Activated CD4-positive, alpha-beta memory T cell treated with anti-CD3 and anti-CD28 coated beads for 36 hours (primary cell): ENCODE measurements around the gene QRICH1. TPM values are rescaled to one million over a fixed set of nuclear protein-coding genes. Genes with fewer than 3 reads are reported as not detected.

Experiments
- CTCF ChIA-PET: fragments of 350-600 bp; sonication (Branson Sonifier 250); formaldehyde crosslinking; loops from one replicate; lab custom pipeline; 2021; ENCODE audit warnings: antibody characterized with exemption, inconsistent platforms; lab: Charles Lee
- POLR2A ChIA-PET: fragments of 350-600 bp; sonication (Branson Sonifier 250); formaldehyde crosslinking; loops from one replicate; lab custom pipeline; 2021; ENCODE audit warnings: antibody characterized with exemption; lab: Charles Lee
- DNase-seq: peaks from one replicate; pipeline ENCODE4 v3.0.0-alpha.2; 2020
- H3K27ac Mint-ChIP-seq: one replicate; pipeline ENCODE4 v1.8.0; 2021; ENCODE audit warnings: mixed read lengths
- H3K27me3 Mint-ChIP-seq: one replicate; pipeline ENCODE4 v1.8.0; 2021; ENCODE audit warnings: mixed read lengths
- H3K36me3 Mint-ChIP-seq: one replicate; pipeline ENCODE4 v1.8.0; 2021; ENCODE audit warnings: mixed read lengths
- H3K4me1 Mint-ChIP-seq: one replicate; pipeline ENCODE4 v1.8.0; 2021; ENCODE audit warnings: low read depth, mixed read lengths
- H3K4me3 Mint-ChIP-seq: one replicate; pipeline ENCODE4 v1.8.0; 2021; ENCODE audit warnings: mild to moderate bottlenecking, mixed read lengths
- H3K9me3 Mint-ChIP-seq: one replicate; pipeline ENCODE4 v1.8.0; 2021; ENCODE audit warnings: mixed read lengths
- intact Hi-C: fragments of 100-400 bp; cut with micrococcal nuclease; formaldehyde crosslinking; loops from one replicate; pipeline ENCODE4 v1.15.1; 2023
- total RNA-seq, 2 experiments: library from RNA; stranded (reverse); gene quantifications; one replicate each; pipeline ENCODE4 v1.2.3, GENCODE V29; 2021

Gene QRICH1
- total RNA-seq, 2 experiments from 2014 or later, result 124 to 128 TPM

GRCh38 chr3:49079270-49079669, 14.6 kb downstream of the QRICH1 start:
- H3K4me3 Mint-ChIP-seq, result no peak overlapping the region
- intact Hi-C loops, result no loop called here
- H3K4me1 Mint-ChIP-seq, result peaks cover 7% of the 10 kb centered on the region
- POLR2A ChIA-PET, result no interaction called here
- H3K27me3 Mint-ChIP-seq, result no peaks in the 10 kb centered on the region
- H3K36me3 Mint-ChIP-seq, result peaks cover 19% of the 10 kb centered on the region
- no peak for DNase-seq
- no peak overlapping the region for H3K27ac Mint-ChIP-seq
- CTCF ChIA-PET, result no interaction called here
- H3K9me3 Mint-ChIP-seq, result no peaks in the 10 kb centered on the region

GRCh38 chr3:49076646-49077045, 17.2 kb downstream of the QRICH1 start:
- CTCF ChIA-PET, result no interaction called here
- H3K4me1 Mint-ChIP-seq, result peaks cover 7% of the 10 kb centered on the region
- POLR2A ChIA-PET, result no interaction called here
- no peak overlapping the region for H3K4me3 Mint-ChIP-seq
- intact Hi-C loops, result no loop called here
- no peaks in the 10 kb centered on the region for H3K9me3 Mint-ChIP-seq
- peaks cover 36% of the 10 kb centered on the region for H3K36me3 Mint-ChIP-seq
- no peak for DNase-seq
- no peaks in the 10 kb centered on the region for H3K27me3 Mint-ChIP-seq
- no peak overlapping the region for H3K27ac Mint-ChIP-seq

- H3K27ac Mint-ChIP-seq, result no peak overlapping the region
- ChIA-PET CTCF (no interaction called here), POLR2A (no interaction called here)
- peaks cover 40% of the 10 kb centered on the region for H3K36me3 Mint-ChIP-seq
- H3K27me3 Mint-ChIP-seq, result no peaks in the 10 kb centered on the region
- H3K4me3 Mint-ChIP-seq, result no peak overlapping the region
- peaks cover 7% of the 10 kb centered on the region for H3K4me1 Mint-ChIP-seq
- DNase-seq, result no peak
- no peaks in the 10 kb centered on the region for H3K9me3 Mint-ChIP-seq
- intact Hi-C loops, result no loop called here
These were observed 17.8 kb downstream of the QRICH1 start for GRCh38 chr3:49076116-49076515.

GRCh38 chr3:49058011-49058410, 35.9 kb downstream of the QRICH1 start:
- H3K27ac Mint-ChIP-seq, result no peak overlapping the region
- no peaks in the 10 kb centered on the region for H3K9me3 Mint-ChIP-seq
- no peak for DNase-seq
- CTCF ChIA-PET, result no interaction called here
- peaks cover 24% of the 10 kb centered on the region for H3K36me3 Mint-ChIP-seq
- POLR2A ChIA-PET, result interaction anchor here (0.6 kb wide), 1 partner anchor 17 kb away, joined by 3 read pairs; no protein-coding TSS in a partner anchor
- no peak overlapping the region for H3K4me3 Mint-ChIP-seq
- intact Hi-C loops, result no loop called here
- H3K4me1 Mint-ChIP-seq, result peaks cover 2% of the 10 kb centered on the region
- H3K27me3 Mint-ChIP-seq, result no peaks in the 10 kb centered on the region

- DNase-seq, result no peak
- H3K27me3 Mint-ChIP-seq, result no peaks in the 10 kb centered on the region
- intact Hi-C loops, result no loop called here
- peaks cover 2% of the 10 kb centered on the region for H3K4me1 Mint-ChIP-seq
- peaks cover 27% of the 10 kb centered on the region for H3K36me3 Mint-ChIP-seq
- CTCF ChIA-PET, result no interaction called here
- POLR2A ChIA-PET, result no interaction called here
- no peak overlapping the region for H3K27ac Mint-ChIP-seq
- no peaks in the 10 kb centered on the region for H3K9me3 Mint-ChIP-seq
- no peak overlapping the region for H3K4me3 Mint-ChIP-seq
These were observed 36.6 kb downstream of the QRICH1 start for GRCh38 chr3:49057268-49057667.

- ChIA-PET POLR2A (no interaction called here), CTCF (no interaction called here)
- Mint-ChIP-seq H3K27ac (no peak overlapping the region), H3K36me3 (peaks cover 34% of the 10 kb centered on the region), H3K27me3 (no peaks in the 10 kb centered on the region), H3K4me1 (no peaks in the 10 kb centered on the region), H3K4me3 (no peak overlapping the region), H3K9me3 (no peaks in the 10 kb centered on the region)
- intact Hi-C loops, result no loop called here
- no peak for DNase-seq
These were observed 39.5 kb downstream of the QRICH1 start for GRCh38 chr3:49054344-49054862.

GRCh38 chr3:49053543-49053942, 40.3 kb downstream of the QRICH1 start:
- Mint-ChIP-seq H3K4me1 (no peaks in the 10 kb centered on the region), H3K27me3 (no peaks in the 10 kb centered on the region), H3K27ac (no peak overlapping the region), H3K36me3 (peaks cover 34% of the 10 kb centered on the region), H3K4me3 (no peak overlapping the region), H3K9me3 (no peaks in the 10 kb centered on the region)
- no peak for DNase-seq
- intact Hi-C loops, result no loop called here
- ChIA-PET CTCF (no interaction called here), POLR2A (interaction anchor here (0.6 kb wide), 1 partner anchor 36 kb away, joined by 4 read pairs; no protein-coding TSS in a partner anchor)

- ChIA-PET POLR2A (no interaction called here), CTCF (interaction anchor here (0.6 kb wide), 1 partner anchor 292 kb away, joined by 3 read pairs; no protein-coding TSS in a partner anchor)
- DNase-seq, result no peak
- Mint-ChIP-seq H3K9me3 (no peaks in the 10 kb centered on the region), H3K27ac (no peak overlapping the region), H3K27me3 (no peaks in the 10 kb centered on the region), H3K4me1 (no peaks in the 10 kb centered on the region), H3K36me3 (peaks cover 26% of the 10 kb centered on the region), H3K4me3 (no peak overlapping the region)
- intact Hi-C loops, result no loop called here
These were observed 58.6 kb downstream of the QRICH1 start for GRCh38 chr3:49035281-49035680.

GRCh38 chr3:49034650-49035049, 59.2 kb downstream of the QRICH1 start:
- POLR2A ChIA-PET, result no interaction called here

GRCh38 chr3:49032646-49033304, 61.1 kb downstream of the QRICH1 start:
- CTCF ChIA-PET, result interaction anchor here (0.6 kb wide), 1 partner anchor 103 kb away, joined by 3 read pairs; no protein-coding TSS in a partner anchor
- H3K27ac Mint-ChIP-seq, result no peak overlapping the region

More at GRCh38 chr3:49034650-49035049, 59.2 kb downstream of the QRICH1 start:
- Mint-ChIP-seq H3K4me3 (no peak overlapping the region), H3K36me3 (peaks cover 28% of the 10 kb centered on the region), H3K27ac (peak overlapping the region; percentile 10), H3K27me3 (no peaks in the 10 kb centered on the region), H3K4me1 (no peaks in the 10 kb centered on the region), H3K9me3 (no peaks in the 10 kb centered on the region)
- intact Hi-C loops, result no loop called here
- DNase-seq, result no peak
- CTCF ChIA-PET, result interaction anchor here (0.7 kb wide), 1 partner anchor 118 kb away, joined by 4 read pairs; no protein-coding TSS in a partner anchor

GRCh38 chr3:49030321-49030720, 63.5 kb downstream of the QRICH1 start:
- no peak for DNase-seq
- Mint-ChIP-seq H3K27me3 (no peaks in the 10 kb centered on the region), H3K9me3 (no peaks in the 10 kb centered on the region), H3K36me3 (peaks cover 55% of the 10 kb centered on the region), H3K27ac (no peak overlapping the region), H3K4me3 (no peak overlapping the region), H3K4me1 (peaks cover 34% of the 10 kb centered on the region)
- CTCF ChIA-PET, result interaction anchor here (1.2 to 2.0 kb wide), 2 partner anchors 8 to 310 kb away, joined by 3 to 12 read pairs; partner anchors contain the start of genes NDUFAF3 and USP4
- intact Hi-C loops, result no loop called here
- POLR2A ChIA-PET, result interaction anchor here (2.2 kb wide), 1 partner anchor 8 kb away, joined by 10 read pairs; the partner anchor contains the start of gene NDUFAF3

More at GRCh38 chr3:49032646-49033304, 61.1 kb downstream of the QRICH1 start:
- H3K36me3 Mint-ChIP-seq, result peaks cover 41% of the 10 kb centered on the region
- H3K27me3 Mint-ChIP-seq, result no peaks in the 10 kb centered on the region
- H3K9me3 Mint-ChIP-seq, result no peaks in the 10 kb centered on the region
- DNase-seq, result no peak
- no peak overlapping the region for H3K4me3 Mint-ChIP-seq
- intact Hi-C loops, result no loop called here
- POLR2A ChIA-PET, result no interaction called here
- H3K4me1 Mint-ChIP-seq, result peaks cover 11% of the 10 kb centered on the region

GRCh38 chr3:49029563-49029884, 64.3 kb downstream of the QRICH1 start:
- H3K27ac Mint-ChIP-seq, result peak overlapping the region; percentile 89
- H3K36me3 Mint-ChIP-seq, result peaks cover 58% of the 10 kb centered on the region
- intact Hi-C loops, result loop anchor here (1.0 to 10.0 kb wide), 6 partner anchors 8 to 415 kb away; partner anchors contain the start of genes RHOA, TCTA and USP4
- H3K27me3 Mint-ChIP-seq, result no peaks in the 10 kb centered on the region
- ChIA-PET CTCF (interaction anchor here (0.6 to 1.8 kb wide), 8 partner anchors 9 to 64 kb away, joined by 3 to 13 read pairs (median 4); partner anchors contain the start of genes P4HTM and QRICH1), POLR2A (interaction anchor here (0.6 to 1.9 kb wide), 8 partner anchors 9 to 1934 kb away, joined by 3 to 21 read pairs (median 6); partner anchors contain the start of genes QRICH1, USP19 and WDR6)
- H3K4me1 Mint-ChIP-seq, result peaks cover 42% of the 10 kb centered on the region
- DNase-seq, result no peak
- H3K9me3 Mint-ChIP-seq, result no peaks in the 10 kb centered on the region
- peak overlapping the region; percentile 86 for H3K4me3 Mint-ChIP-seq
